Fibroblast of skin of right quadriceps (primary cell): Measurements from ENCODE around the gene CRIM1.
A peak's percentile ranks its signal among the peaks of the same experiment; 100 is the strongest.
"Not testable (repeated sequence)": the region's sequence is repeated elsewhere in the genome, so short reads cannot be mapped to it uniquely, and the experiment has no call there.

Experiments
- DNase-seq: peaks from one replicate; pipeline ENCODE4 v3.0.0-alpha.2; 2013

The CRIM1 gene

GRCh38 chr2:36351736-36352349 is 3.7 kb upstream of the CRIM1 start:
- DNase-seq: peak; percentile 55

GRCh38 chr2:36352701-36353100 is 2.9 kb upstream of the CRIM1 start:
- peak; percentile 66 for DNase-seq

- no peak for DNase-seq
These were observed 797 bp upstream of the CRIM1 start for GRCh38 chr2:36354811-36355150.

- DNase-seq: no peak
These were observed 316 bp downstream of the CRIM1 start for GRCh38 chr2:36355890-36356297.

GRCh38 chr2:36356298-36356989 is 866 bp downstream of the CRIM1 start:
- DNase-seq: no peak

GRCh38 chr2:36356990-36357846 is 1.6 kb downstream of the CRIM1 start:
- DNase-seq: peak; percentile 68

GRCh38 chr2:36357847-36358659 is 2.5 kb downstream of the CRIM1 start:
- peak; percentile 80 for DNase-seq

- peak; percentile 47 for DNase-seq
These were observed 3.5 kb downstream of the CRIM1 start for GRCh38 chr2:36359067-36359466.

- no peak for DNase-seq
These were observed 4.5 kb downstream of the CRIM1 start for GRCh38 chr2:36360063-36360462.

- no peak for DNase-seq
These were observed 5.3 kb downstream of the CRIM1 start for GRCh38 chr2:36360834-36361233.

- DNase-seq: peak; percentile 79
These were observed 5.8 kb downstream of the CRIM1 start for GRCh38 chr2:36361396-36361795.

- peak; percentile 72 for DNase-seq
These were observed 6.7 kb downstream of the CRIM1 start for GRCh38 chr2:36362291-36362690.

GRCh38 chr2:36363085-36363484 is 7.5 kb downstream of the CRIM1 start:
- DNase-seq: not testable (repeated sequence)

GRCh38 chr2:36366491-36367120 is 11.0 kb downstream of the CRIM1 start:
- DNase-seq: no peak

- DNase-seq: no peak
These were observed 11.9 kb downstream of the CRIM1 start for GRCh38 chr2:36367486-36367885.

GRCh38 chr2:36367895-36368353 is 12.3 kb downstream of the CRIM1 start:
- DNase-seq: no peak

- no peak for DNase-seq
These were observed 12.9 kb downstream of the CRIM1 start for GRCh38 chr2:36368438-36368837.

- no peak for DNase-seq
These were observed 13.6 kb downstream of the CRIM1 start for GRCh38 chr2:36369163-36369562.

- no peak for DNase-seq
These were observed 14.1 kb downstream of the CRIM1 start for GRCh38 chr2:36369716-36370115.

GRCh38 chr2:36370281-36370680 is 14.7 kb downstream of the CRIM1 start:
- no peak for DNase-seq

- peak; percentile 54 for DNase-seq
These were observed 15.7 kb downstream of the CRIM1 start for GRCh38 chr2:36371070-36371874.
